ENCODE results near the gene ERCC2. TPM values are rescaled to one million over a fixed set of nuclear protein-coding genes. Genes with fewer than 3 reads are reported as not detected.

Gene ERCC2
- total RNA-seq, 2 donors from 2014 or later = 87.9 to 105 TPM

DNA sequence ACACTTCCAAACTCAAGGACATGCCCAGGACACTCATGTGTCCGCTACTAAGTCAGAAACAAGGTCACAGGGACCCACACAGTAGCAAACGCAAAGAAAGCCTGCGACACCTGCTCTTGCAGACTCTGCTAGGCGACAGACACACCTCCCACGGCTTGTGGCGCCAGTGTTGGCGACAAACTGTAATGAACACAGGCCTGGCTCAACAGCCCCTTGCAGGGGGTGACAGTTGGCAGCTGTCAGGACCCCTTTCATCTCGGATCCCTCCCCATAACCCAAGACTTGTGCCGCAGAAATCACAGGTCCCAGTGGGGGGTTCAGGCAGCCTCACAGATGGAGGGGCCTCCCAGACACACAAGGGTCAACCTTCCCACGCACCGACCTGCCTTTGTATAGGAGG is 48.1 kb downstream of the ERCC2 start:
- peak overlapping the region; percentile 53 for H3K27ac ChIP-seq (ENCODE audit: low read depth, low read length)
- H3K27ac Mint-ChIP-seq = peak overlapping the region; percentile 12
- TF ChIP-seq, protein P1, sequence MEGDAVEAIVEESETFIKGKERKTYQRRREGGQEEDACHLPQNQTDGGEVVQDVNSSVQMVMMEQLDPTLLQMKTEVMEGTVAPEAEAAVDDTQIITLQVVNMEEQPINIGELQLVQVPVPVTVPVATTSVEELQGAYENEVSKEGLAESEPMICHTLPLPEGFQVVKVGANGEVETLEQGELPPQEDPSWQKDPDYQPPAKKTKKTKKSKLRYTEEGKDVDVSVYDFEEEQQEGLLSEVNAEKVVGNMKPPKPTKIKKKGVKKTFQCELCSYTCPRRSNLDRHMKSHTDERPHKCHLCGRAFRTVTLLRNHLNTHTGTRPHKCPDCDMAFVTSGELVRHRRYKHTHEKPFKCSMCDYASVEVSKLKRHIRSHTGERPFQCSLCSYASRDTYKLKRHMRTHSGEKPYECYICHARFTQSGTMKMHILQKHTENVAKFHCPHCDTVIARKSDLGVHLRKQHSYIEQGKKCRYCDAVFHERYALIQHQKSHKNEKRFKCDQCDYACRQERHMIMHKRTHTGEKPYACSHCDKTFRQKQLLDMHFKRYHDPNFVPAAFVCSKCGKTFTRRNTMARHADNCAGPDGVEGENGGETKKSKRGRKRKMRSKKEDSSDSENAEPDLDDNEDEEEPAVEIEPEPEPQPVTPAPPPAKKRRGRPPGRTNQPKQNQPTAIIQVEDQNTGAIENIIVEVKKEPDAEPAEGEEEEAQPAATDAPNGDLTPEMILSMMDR (conservative IDR thresholded peaks at IDR 0.05) = no peak

DNA sequence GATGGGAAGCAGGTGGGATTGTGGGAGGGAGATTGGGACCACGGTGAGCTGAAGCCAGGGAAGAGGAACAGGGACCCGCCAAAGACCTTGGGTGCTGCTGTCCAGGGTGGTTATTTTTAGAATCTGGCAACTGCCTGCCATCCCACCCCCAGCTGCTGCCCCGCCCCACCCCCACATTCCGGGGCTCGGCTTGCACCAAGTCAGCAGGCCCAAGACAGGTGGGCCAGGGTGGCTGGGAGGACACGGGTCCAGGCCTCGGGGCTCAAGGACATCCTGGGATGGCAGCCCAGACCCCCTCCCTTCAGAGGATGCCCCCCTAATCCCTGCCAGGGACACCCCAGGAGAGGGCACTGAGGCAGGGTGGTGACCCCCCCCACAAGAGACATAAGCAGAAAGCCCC is 48.5 kb downstream of the ERCC2 start:
- DNase-seq = no peak
- Mint-ChIP-seq H3K4me3 (no peak overlapping the region), H3K27me3 (ENCODE audit: insufficient read depth) (peaks cover 26% of the 10 kb centered on the region), H3K27ac (peak overlapping the region; percentile 12), H3K9me3 (no peaks in the 10 kb centered on the region), H3K4me1 (peaks cover 14% of the 10 kb centered on the region), H3K36me3 (ENCODE audit: low read depth) (no peaks in the 10 kb centered on the region)
- 90% methylated on average over 7 of the region's 7 CpGs; no CpG with 5 or more reads in 1 of the 2 experiments for WGBS, 2 experiments (ENCODE audit: insufficient coverage in 1 of 2, insufficient read length in 1 of 2)
- Histone ChIP-seq H3K9me3 (ENCODE audit: control insufficient read depth, low read length) (no peaks in the 10 kb centered on the region), H3K4me3 (ENCODE audit: low read length) (no peak overlapping the region), H3K9ac (ENCODE audit: extremely low read depth, low read length, poor library complexity, severe bottlenecking) (no peak overlapping the region), H3K36me3 (ENCODE audit: control insufficient read depth, insufficient read depth, low read length) (no peaks in the 10 kb centered on the region), H3K27me3 (ENCODE audit: control insufficient read depth, insufficient read depth, low read length, poor library complexity, severe bottlenecking) (peaks cover 7% of the 10 kb centered on the region), H3K4me1 (ENCODE audit: control insufficient read depth, insufficient read depth, low read length) (peaks cover 9% of the 10 kb centered on the region), H3K27ac (ENCODE audit: low read depth, low read length) (no peak overlapping the region)
- TF ChIP-seq, protein P1 (conservative IDR thresholded peaks at IDR 0.05) = no peak

More for the DNA sequence above, 48.1 kb downstream of the ERCC2 start:
- 64% methylated on average over 11 of the region's 11 CpGs for WGBS, 2 experiments (ENCODE audit: insufficient coverage in 1 of 2, insufficient read length in 1 of 2)
- Mint-ChIP-seq H3K27me3 (ENCODE audit: insufficient read depth) (peaks cover 23% of the 10 kb centered on the region), H3K4me3 (no peak overlapping the region), H3K9me3 (no peaks in the 10 kb centered on the region), H3K36me3 (ENCODE audit: low read depth) (no peaks in the 10 kb centered on the region), H3K4me1 (peaks cover 14% of the 10 kb centered on the region)
- Histone ChIP-seq H3K27me3 (ENCODE audit: control insufficient read depth, insufficient read depth, low read length, poor library complexity, severe bottlenecking) (peaks cover 6% of the 10 kb centered on the region), H3K36me3 (ENCODE audit: control insufficient read depth, insufficient read depth, low read length) (no peaks in the 10 kb centered on the region), H3K9ac (ENCODE audit: extremely low read depth, low read length, poor library complexity, severe bottlenecking) (no peak overlapping the region), H3K4me1 (ENCODE audit: control insufficient read depth, insufficient read depth, low read length) (peaks cover 9% of the 10 kb centered on the region), H3K9me3 (ENCODE audit: control insufficient read depth, low read length) (no peaks in the 10 kb centered on the region), H3K4me3 (ENCODE audit: low read length) (no peak overlapping the region)
- DNase-seq = peak; percentile 78

DNA sequence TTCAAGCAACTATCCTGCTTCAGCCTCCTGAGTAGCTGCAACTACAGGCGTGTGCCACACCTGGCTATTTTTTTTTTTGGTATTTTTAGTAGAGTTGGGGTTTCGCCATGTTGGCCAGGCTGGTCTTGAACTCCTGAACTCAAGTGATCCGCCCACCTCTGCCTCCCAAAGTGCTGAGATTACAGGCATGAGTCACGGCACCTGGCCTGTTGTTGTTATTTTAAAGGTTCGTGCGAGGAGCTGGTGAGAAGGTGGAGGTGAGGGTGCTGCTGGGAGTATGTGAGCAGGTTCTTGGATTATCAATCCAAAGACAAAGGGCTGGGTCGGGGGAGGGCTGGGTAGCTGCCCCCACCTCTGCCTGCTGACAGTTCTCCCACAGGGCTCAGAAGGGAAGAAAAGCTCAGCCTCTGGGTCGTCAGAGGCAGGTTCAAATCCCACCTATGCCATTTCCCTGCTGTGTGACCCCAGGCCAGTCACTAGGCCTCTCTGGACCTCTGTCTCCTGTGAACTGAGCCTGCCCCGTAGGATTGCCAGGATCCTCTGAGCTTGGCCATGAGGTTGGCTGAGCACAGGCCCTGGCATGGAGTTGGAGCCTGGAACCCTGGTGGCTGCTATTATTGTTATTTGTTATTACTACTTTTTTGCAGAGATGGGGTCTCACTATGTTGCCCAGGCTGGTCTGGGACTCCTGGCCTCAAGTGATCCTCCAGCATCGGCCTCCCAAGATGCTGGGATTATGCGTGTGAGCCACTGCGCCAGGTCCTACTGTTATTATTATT is 49.2 kb downstream of the ERCC2 start:
- H3K4me1 Mint-ChIP-seq = peaks cover 11% of the 10 kb centered on the region
- Histone ChIP-seq H3K9me3 (ENCODE audit: control insufficient read depth, low read length) (no peaks in the 10 kb centered on the region), H3K27me3 (ENCODE audit: control insufficient read depth, insufficient read depth, low read length, poor library complexity, severe bottlenecking) (peaks cover 13% of the 10 kb centered on the region), H3K9ac (ENCODE audit: extremely low read depth, low read length, poor library complexity, severe bottlenecking) (no peak overlapping the region), H3K27ac (ENCODE audit: low read depth, low read length) (no peak overlapping the region), H3K36me3 (ENCODE audit: control insufficient read depth, insufficient read depth, low read length) (no peaks in the 10 kb centered on the region), H3K4me3 (ENCODE audit: low read length) (no peak overlapping the region), H3K4me1 (ENCODE audit: control insufficient read depth, insufficient read depth, low read length) (peaks cover 9% of the 10 kb centered on the region)
- H3K4me3 Mint-ChIP-seq = no peak overlapping the region
- H3K9me3 Mint-ChIP-seq = no peaks in the 10 kb centered on the region
- H3K27me3 Mint-ChIP-seq (ENCODE audit: insufficient read depth) = peaks cover 32% of the 10 kb centered on the region
- 93 to 97% methylated on average over 4 to 12 of the region's 12 CpGs for WGBS, 2 experiments (ENCODE audit: insufficient coverage in 1 of 2, insufficient read length in 1 of 2)
- no peak for DNase-seq
- no peak overlapping the region for H3K27ac Mint-ChIP-seq
- TF ChIP-seq, protein P1 (conservative IDR thresholded peaks at IDR 0.05) = no peak
- no peaks in the 10 kb centered on the region for H3K36me3 Mint-ChIP-seq (ENCODE audit: low read depth)
